ENCODE results near the gene SNRPB2.

DNA sequence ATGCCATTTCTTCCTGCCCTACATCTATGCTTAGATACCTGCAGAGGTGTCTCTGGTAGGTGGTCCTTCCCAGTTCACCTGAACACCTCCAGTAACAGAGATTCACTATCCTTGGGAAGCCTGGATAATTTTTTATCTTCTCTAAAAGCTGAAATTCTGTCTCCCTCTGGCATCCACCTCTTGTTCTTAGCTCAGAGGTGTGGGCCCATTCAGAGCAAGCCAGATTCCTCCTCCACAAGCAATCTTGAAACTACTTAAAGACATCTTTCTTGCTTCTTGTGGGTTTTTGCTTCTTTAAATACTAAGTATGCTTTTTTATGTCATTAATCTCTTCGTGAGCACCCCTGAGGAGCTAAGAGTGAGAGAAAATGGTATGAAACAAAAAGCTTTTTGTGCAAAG, 10.4 kb upstream of the SNRPB2 start:
- TF ChIP-seq, protein P1, sequence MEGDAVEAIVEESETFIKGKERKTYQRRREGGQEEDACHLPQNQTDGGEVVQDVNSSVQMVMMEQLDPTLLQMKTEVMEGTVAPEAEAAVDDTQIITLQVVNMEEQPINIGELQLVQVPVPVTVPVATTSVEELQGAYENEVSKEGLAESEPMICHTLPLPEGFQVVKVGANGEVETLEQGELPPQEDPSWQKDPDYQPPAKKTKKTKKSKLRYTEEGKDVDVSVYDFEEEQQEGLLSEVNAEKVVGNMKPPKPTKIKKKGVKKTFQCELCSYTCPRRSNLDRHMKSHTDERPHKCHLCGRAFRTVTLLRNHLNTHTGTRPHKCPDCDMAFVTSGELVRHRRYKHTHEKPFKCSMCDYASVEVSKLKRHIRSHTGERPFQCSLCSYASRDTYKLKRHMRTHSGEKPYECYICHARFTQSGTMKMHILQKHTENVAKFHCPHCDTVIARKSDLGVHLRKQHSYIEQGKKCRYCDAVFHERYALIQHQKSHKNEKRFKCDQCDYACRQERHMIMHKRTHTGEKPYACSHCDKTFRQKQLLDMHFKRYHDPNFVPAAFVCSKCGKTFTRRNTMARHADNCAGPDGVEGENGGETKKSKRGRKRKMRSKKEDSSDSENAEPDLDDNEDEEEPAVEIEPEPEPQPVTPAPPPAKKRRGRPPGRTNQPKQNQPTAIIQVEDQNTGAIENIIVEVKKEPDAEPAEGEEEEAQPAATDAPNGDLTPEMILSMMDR (conservative IDR thresholded peaks at IDR 0.05; ENCODE audit: low read length) = no peak
- TF ChIP-seq EZH2phosphoT487 (IDR thresholded peaks at IDR 0.05; ENCODE audit: borderline replicate concordance) = no peak
